Neutrophil (primary cell): ENCODE data around the gene CENPT.

Experiments used
- H3K27ac ChIP-seq: fragments of 200-600 bp; sonication (generic); 2 replicates; pipeline ENCODE4 v1.5.1; 2016; ENCODE audit warnings: mild to moderate bottlenecking, moderate library complexity
- H3K27me3 ChIP-seq: fragments of 200-600 bp; sonication (generic); 2 replicates; pipeline ENCODE4 v1.6.0; 2016; ENCODE audit warnings: mild to moderate bottlenecking
- H3K36me3 ChIP-seq: fragments of 200-600 bp; sonication (generic); 2 replicates; pipeline ENCODE4 v1.5.1; 2017
- H3K4me1 ChIP-seq, 2 experiments: fragments of 200-600 bp in 1 of 2; sonication (generic) in 1 of 2; 1 replicate in 1 of 2; 2 replicates in 1 of 2; pipeline versions ENCODE4 v1.5.1 to v1.6.1; 2013 to 2016; ENCODE audit warnings: low read depth in 1 of 2, low read length in 1 of 2, mild to moderate bottlenecking in 1 of 2, moderate library complexity in 1 of 2; ENCODE audit not compliant: control insufficient read depth in 1 of 2, insufficient read depth in 1 of 2
- H3K4me3 ChIP-seq, 2 experiments: fragments of 200-600 bp in 1 of 2; sonication (generic) in 1 of 2; 1 replicate in 1 of 2; 2 replicates in 1 of 2; pipeline ENCODE4 v1.5.1; 2013 to 2016; ENCODE audit warnings: low read depth in 1 of 2, low read length in 1 of 2, mild to moderate bottlenecking in 1 of 2, moderate library complexity in 1 of 2
- H3K9me3 ChIP-seq: fragments of 200-600 bp; sonication (generic); 2 replicates; pipeline ENCODE4 v1.5.1; 2016
- CTCF ChIP-seq: fragments of 200-600 bp; sonication (generic); IDR thresholded peaks from 2 replicates; pipeline ENCODE4 v1.5.1; 2016; ENCODE audit warnings: antibody characterized with exemption

CENPT gene

GRCh38 chr16:67892375-67892774 is 44.9 kb upstream of the CENPT start:
- peak overlapping the region; percentile 90 for H3K27ac ChIP-seq
- peak overlapping the region; percentile 85 to 89 for H3K4me3 ChIP-seq

GRCh38 chr16:67888331-67888730 is 40.8 kb upstream of the CENPT start:
- Histone ChIP-seq H3K27me3 (no peaks in the 10 kb centered on the region), H3K27ac (no peak overlapping the region), H3K4me3 (no peak overlapping the region), H3K4me1 (peaks cover 7 to 9% of the 10 kb centered on the region in 2 experiments), H3K9me3 (no peaks in the 10 kb centered on the region), H3K36me3 (peaks cover 36% of the 10 kb centered on the region)
- no peak for TF ChIP-seq CTCF

More at GRCh38 chr16:67892375-67892774, 44.9 kb upstream of the CENPT start:
- peaks cover 20 to 22% of the 10 kb centered on the region in 2 experiments for H3K4me1 ChIP-seq
- H3K27me3 ChIP-seq, result no peaks in the 10 kb centered on the region
- no peak for TF ChIP-seq CTCF
- no peaks in the 10 kb centered on the region for H3K9me3 ChIP-seq
- no peaks in the 10 kb centered on the region for H3K36me3 ChIP-seq

GRCh38 chr16:67886387-67886786 is 38.9 kb upstream of the CENPT start:
- H3K27me3 ChIP-seq, result no peaks in the 10 kb centered on the region
- no peak for TF ChIP-seq CTCF
- no peaks in the 10 kb centered on the region for H3K9me3 ChIP-seq
- H3K27ac ChIP-seq, result no peak overlapping the region
- peaks cover 56% of the 10 kb centered on the region for H3K36me3 ChIP-seq
- H3K4me3 ChIP-seq, result no peak overlapping the region
- no peaks in the 10 kb centered on the region for H3K4me1 ChIP-seq

- H3K4me1 ChIP-seq, result no peaks in the 10 kb centered on the region
- peaks cover 60% of the 10 kb centered on the region for H3K36me3 ChIP-seq
- no peaks in the 10 kb centered on the region for H3K27me3 ChIP-seq
- no peaks in the 10 kb centered on the region for H3K9me3 ChIP-seq
- no peak for TF ChIP-seq CTCF
- H3K27ac ChIP-seq, result no peak overlapping the region
- H3K4me3 ChIP-seq, result no peak overlapping the region
These were observed 38.5 kb upstream of the CENPT start for GRCh38 chr16:67885976-67886375.

GRCh38 chr16:67885545-67885944 is 38.1 kb upstream of the CENPT start:
- no peak overlapping the region for H3K4me3 ChIP-seq
- no peaks in the 10 kb centered on the region for H3K27me3 ChIP-seq
- no peaks in the 10 kb centered on the region for H3K4me1 ChIP-seq
- H3K36me3 ChIP-seq, result peaks cover 64% of the 10 kb centered on the region
- TF ChIP-seq CTCF, result no peak
- no peak overlapping the region for H3K27ac ChIP-seq
- no peaks in the 10 kb centered on the region for H3K9me3 ChIP-seq

- TF ChIP-seq CTCF, result no peak
- Histone ChIP-seq H3K4me3 (no peak within 1 kb of the TSS), H3K27me3 (no peaks in the 10 kb centered on the region), H3K36me3 (peaks cover 73% of the 10 kb centered on the region), H3K4me1 (no peaks in the 10 kb centered on the region), H3K9me3 (no peaks in the 10 kb centered on the region), H3K27ac (peak within 1 kb of the TSS; percentile 15)
These were observed 37.2 kb upstream of the CENPT start, which contains the start of gene NRN1L for GRCh38 chr16:67884684-67885083. NRN1L (plus strand) TSS chr16:67884885; CDS start chr16:67884904, 19 bp downstream.
